HG02970 (cell line): ENCODE data around the gene IMMP2L.

ENCODE experiments used
- ATAC-seq: cut with Tn5 transposase; IDR thresholded peaks from one replicate; pipeline ENCODE4 v1.9.1; 2021; ENCODE audit warnings: mild to moderate bottlenecking, moderate library complexity, moderate number of reproducible peaks; ENCODE audit not compliant: unreplicated experiment, low FRiP score

IMMP2L gene

GRCh38 chr7:111067682-111068081 is 494.6 kb downstream of the IMMP2L start:
- no peak for ATAC-seq

- no peak for ATAC-seq
Observed at GRCh38 chr7:111067251-111067650, 495.0 kb downstream of the IMMP2L start.

GRCh38 chr7:111063166-111063565 is 499.1 kb downstream of the IMMP2L start:
- no peak for ATAC-seq

GRCh38 chr7:111059833-111060232 is 502.5 kb downstream of the IMMP2L start:
- no peak for ATAC-seq

- no peak for ATAC-seq
Observed at GRCh38 chr7:111057066-111057465, 505.2 kb downstream of the IMMP2L start.

GRCh38 chr7:111056371-111056770 is 505.9 kb downstream of the IMMP2L start:
- ATAC-seq: no peak

GRCh38 chr7:111053035-111053434 is 509.3 kb downstream of the IMMP2L start:
- ATAC-seq: no peak

GRCh38 chr7:111051832-111052231 is 510.5 kb downstream of the IMMP2L start:
- ATAC-seq: no peak

- no peak for ATAC-seq
Observed at GRCh38 chr7:111050875-111051416, 511.3 kb downstream of the IMMP2L start.

- ATAC-seq: no peak
Observed at GRCh38 chr7:111049971-111050680, 512.2 kb downstream of the IMMP2L start.

- no peak for ATAC-seq
Observed at GRCh38 chr7:111047595-111047994, 514.7 kb downstream of the IMMP2L start.

- ATAC-seq: no peak
Observed at GRCh38 chr7:111045449-111045848, 516.8 kb downstream of the IMMP2L start.

- ATAC-seq: peak; percentile 97
Observed at GRCh38 chr7:111043561-111043960, 518.7 kb downstream of the IMMP2L start.

- ATAC-seq: no peak
Observed at GRCh38 chr7:111042842-111043241, 519.5 kb downstream of the IMMP2L start.

GRCh38 chr7:111041577-111041976 is 520.7 kb downstream of the IMMP2L start:
- ATAC-seq: no peak

GRCh38 chr7:111038185-111038584 is 524.1 kb downstream of the IMMP2L start:
- no peak for ATAC-seq

GRCh38 chr7:111031916-111032315 is 530.4 kb downstream of the IMMP2L start:
- ATAC-seq: no peak

- no peak for ATAC-seq
Observed at GRCh38 chr7:111030336-111030735, 532.0 kb downstream of the IMMP2L start.

- no peak for ATAC-seq
Observed at GRCh38 chr7:111029574-111030251, 532.6 kb downstream of the IMMP2L start.

- no peak for ATAC-seq
Observed at GRCh38 chr7:111029141-111029572, 533.1 kb downstream of the IMMP2L start.

GRCh38 chr7:111027396-111027795 is 534.9 kb downstream of the IMMP2L start:
- no peak for ATAC-seq

- no peak for ATAC-seq
Observed at GRCh38 chr7:111026806-111027205, 535.5 kb downstream of the IMMP2L start.
